PC-9 (cell line): ENCODE results near the gene B3GAT1.

Experiments
- CTCF ChIP-seq: fragments of 200-600 bp; sonication (generic); conservative IDR thresholded peaks from 2 replicates; pipeline ENCODE4 v1.6.1; 2017; ENCODE audit warnings: mixed run types, antibody characterized with exemption, mild to moderate bottlenecking, moderate library complexity
- EZH2 ChIP-seq: fragments of 200-600 bp; sonication (generic); IDR thresholded peaks from 2 replicates; pipeline ENCODE4 v1.8.0; 2017; ENCODE audit warnings: antibody characterized with exemption, low read depth

- TF ChIP-seq CTCF: no peak
- no peak for TF ChIP-seq EZH2
Measured at GRCh38 chr11:134413826-134414731, 2.0 kb upstream of the B3GAT1 start.
